Breast epithelium (tissue), 4 donors: ENCODE results near the gene RTRAF. TPM values are rescaled to one million over a fixed set of nuclear protein-coding genes. Genes with fewer than 3 reads are reported as not detected.

Source experiments
- DNase-seq, 2 donors: peaks; one replicate each; pipeline ENCODE4 v3.0.0-alpha.2; 2019; ENCODE audit warnings: low spot score in 2 of 2
- H3K27ac ChIP-seq, 2 donors: fragments of 200-600 bp; sonication (generic) in 1 of 2; one replicate each; pipeline ENCODE4 v1.5.1; 2016 to 2019; ENCODE audit warnings: mild to moderate bottlenecking in 1 of 2
- H3K27me3 ChIP-seq, 2 donors: fragments of 200-600 bp; sonication (generic) in 1 of 2; one replicate each; pipeline versions ENCODE4 v1.5.1 to v1.6.0; 2017 to 2019; ENCODE audit warnings: control low read depth in 1 of 2, mild to moderate bottlenecking in 1 of 2
- H3K36me3 ChIP-seq: fragments of 200-600 bp; one replicate; pipeline ENCODE4 v1.5.1; 2019
- H3K4me1 ChIP-seq, 2 donors: fragments of 200-600 bp; sonication (generic); one replicate each; pipeline ENCODE4 v1.5.1; 2016 to 2019; ENCODE audit warnings: control low read depth in 1 of 2
- H3K4me3 ChIP-seq, 3 donors: fragments of 200-600 bp; sonication (generic); 1 replicate in 2 of 3; 2 replicates in 1 of 3; pipeline ENCODE4 v1.5.1; 2016 to 2019; ENCODE audit warnings: mild to moderate bottlenecking in 3 of 3, moderate library complexity in 2 of 3
- H3K9me3 ChIP-seq, 2 donors: fragments of 200-600 bp; sonication (generic) in 1 of 2; one replicate each; pipeline ENCODE4 v1.5.1; 2016 to 2019; ENCODE audit warnings: control low read depth in 1 of 2
- CTCF ChIP-seq, 3 donors: fragments of 450-650 bp; IDR thresholded peaks; one replicate each; pipeline ENCODE4 v1.5.1; 2016 to 2017; ENCODE audit warnings: antibody characterized with exemption in 3 of 3, mild to moderate bottlenecking in 3 of 3, moderate library complexity in 3 of 3
- POLR2A ChIP-seq: fragments of 450-650 bp; IDR thresholded peaks from one replicate; pipeline ENCODE4 v1.6.1; 2016; ENCODE audit warnings: antibody characterized with exemption, mild to moderate bottlenecking, moderate library complexity
- POLR2AphosphoS5 ChIP-seq, 3 donors: sonication (generic); formaldehyde crosslinking; IDR thresholded peaks; one replicate each; pipeline ENCODE4 v1.6.1; 2017; ENCODE audit warnings: antibody characterized with exemption in 3 of 3
- intact Hi-C: fragments of 100-400 bp; cut with DNase I; formaldehyde crosslinking; loops from one replicate; pipeline ENCODE4 v1.15.1; 2023; ENCODE audit warnings: low total_unique reads
- total RNA-seq, 3 donors: library from RNA; depleted of rRNA; stranded (reverse); fragments of >200 nt; gene quantifications; one replicate each; pipeline ENCODE4 v1.1.0, GENCODE V29; 2016

The RTRAF gene
- total RNA-seq, 3 donors from 2014 or later = 48.7 to 93.0 (median 61.3) TPM

- no peak for DNase-seq
- Histone ChIP-seq H3K36me3 (no peaks in the 10 kb centered on the region), H3K9me3 (no peaks in the 10 kb centered on the region), H3K4me3 (no peak overlapping the region), H3K27ac (peak overlapping the region in 1 of 2 donors; percentile 41), H3K27me3 (no peaks in the 10 kb centered on the region), H3K4me1 (peaks cover 0 to 6% of the 10 kb centered on the region in 2 donors)
- TF ChIP-seq POLR2AphosphoS5 (IDR thresholded peaks at IDR 0.05) (no peak), CTCF (IDR thresholded peaks at IDR 0.05) (no peak), POLR2A (no peak)
- intact Hi-C loops = no loop called here
Measured at GRCh38 chr14:52043690-52044089, 54.3 kb downstream of the RTRAF start.

GRCh38 chr14:52044791-52045522 lies 55.6 kb downstream of the RTRAF start:
- intact Hi-C loops = no loop called here
- Histone ChIP-seq H3K36me3 (no peaks in the 10 kb centered on the region), H3K27me3 (no peaks in the 10 kb centered on the region), H3K4me3 (no peak overlapping the region), H3K27ac (no peak overlapping the region), H3K4me1 (peaks cover 0 to 6% of the 10 kb centered on the region in 2 donors), H3K9me3 (no peaks in the 10 kb centered on the region)
- TF ChIP-seq POLR2A = no peak
- TF ChIP-seq CTCF (IDR thresholded peaks at IDR 0.05) = no peak
- TF ChIP-seq POLR2AphosphoS5 (IDR thresholded peaks at IDR 0.05) = no peak
- no peak for DNase-seq

GRCh38 chr14:52046376-52046917 lies 57.1 kb downstream of the RTRAF start:
- Histone ChIP-seq H3K27ac (no peak overlapping the region), H3K27me3 (no peaks in the 10 kb centered on the region), H3K4me3 (no peak overlapping the region), H3K4me1 (peaks cover 0 to 6% of the 10 kb centered on the region in 2 donors), H3K36me3 (no peaks in the 10 kb centered on the region), H3K9me3 (no peaks in the 10 kb centered on the region)
- TF ChIP-seq POLR2AphosphoS5 (IDR thresholded peaks at IDR 0.05) = no peak
- TF ChIP-seq POLR2A = no peak
- TF ChIP-seq CTCF (IDR thresholded peaks at IDR 0.05) = no peak
- intact Hi-C loops = no loop called here
- DNase-seq = no peak

- TF ChIP-seq POLR2A (no peak), CTCF (IDR thresholded peaks at IDR 0.05) (no peak), POLR2AphosphoS5 (IDR thresholded peaks at IDR 0.05) (no peak)
- H3K27me3 ChIP-seq = no peaks in the 10 kb centered on the region
- no peaks in the 10 kb centered on the region for H3K9me3 ChIP-seq
- intact Hi-C loops = no loop called here
- no peaks in the 10 kb centered on the region for H3K36me3 ChIP-seq
- no peak overlapping the region for H3K4me3 ChIP-seq
- DNase-seq = no peak
- peak overlapping the region in 1 of 2 donors; percentile 32 for H3K27ac ChIP-seq
- H3K4me1 ChIP-seq = peaks cover 0 to 6% of the 10 kb centered on the region in 2 donors
Measured at GRCh38 chr14:52048116-52048515, 58.8 kb downstream of the RTRAF start.

GRCh38 chr14:52048641-52049204 lies 59.4 kb downstream of the RTRAF start:
- Histone ChIP-seq H3K27ac (peak overlapping the region in 1 of 2 donors; percentile 23), H3K4me3 (no peak overlapping the region), H3K4me1 (peaks cover 0 to 6% of the 10 kb centered on the region in 2 donors), H3K9me3 (no peaks in the 10 kb centered on the region), H3K27me3 (no peaks in the 10 kb centered on the region), H3K36me3 (no peaks in the 10 kb centered on the region)
- intact Hi-C loops = no loop called here
- DNase-seq = no peak
- no peak for TF ChIP-seq POLR2A
- TF ChIP-seq POLR2AphosphoS5 (IDR thresholded peaks at IDR 0.05) = no peak
- no peak for TF ChIP-seq CTCF (IDR thresholded peaks at IDR 0.05)
